Hepatocyte (in vitro differentiated cells): Measurements from ENCODE around the gene GNG7.

Source experiments
- EZH2 ChIP-seq: fragments of 200-600 bp; sonication (generic); IDR thresholded peaks from 2 replicates; pipeline ENCODE4 v1.6.1; 2016; ENCODE audit warnings: antibody characterized with exemption, mild to moderate bottlenecking, borderline replicate concordance
- EZH2phosphoT487 ChIP-seq: fragments of 200-600 bp; sonication (generic); IDR thresholded peaks from one replicate; pipeline ENCODE4 v1.6.1; 2018; ENCODE audit warnings: antibody characterized with exemption, mild to moderate bottlenecking, low read depth, moderate library complexity; ENCODE audit not compliant: unreplicated experiment, severe bottlenecking
- TF ChIP-seq, protein P1 (sequence below): fragments of 200-600 bp; sonication (generic); IDR thresholded peaks from 2 replicates; pipeline ENCODE4 v1.5.1; 2016; ENCODE audit warnings: antibody characterized with exemption, mild to moderate bottlenecking; ENCODE audit not compliant: poor library complexity

GRCh38 chr19:2628597-2628996, 73.9 kb downstream of the GNG7 start:
- TF ChIP-seq, protein P1, sequence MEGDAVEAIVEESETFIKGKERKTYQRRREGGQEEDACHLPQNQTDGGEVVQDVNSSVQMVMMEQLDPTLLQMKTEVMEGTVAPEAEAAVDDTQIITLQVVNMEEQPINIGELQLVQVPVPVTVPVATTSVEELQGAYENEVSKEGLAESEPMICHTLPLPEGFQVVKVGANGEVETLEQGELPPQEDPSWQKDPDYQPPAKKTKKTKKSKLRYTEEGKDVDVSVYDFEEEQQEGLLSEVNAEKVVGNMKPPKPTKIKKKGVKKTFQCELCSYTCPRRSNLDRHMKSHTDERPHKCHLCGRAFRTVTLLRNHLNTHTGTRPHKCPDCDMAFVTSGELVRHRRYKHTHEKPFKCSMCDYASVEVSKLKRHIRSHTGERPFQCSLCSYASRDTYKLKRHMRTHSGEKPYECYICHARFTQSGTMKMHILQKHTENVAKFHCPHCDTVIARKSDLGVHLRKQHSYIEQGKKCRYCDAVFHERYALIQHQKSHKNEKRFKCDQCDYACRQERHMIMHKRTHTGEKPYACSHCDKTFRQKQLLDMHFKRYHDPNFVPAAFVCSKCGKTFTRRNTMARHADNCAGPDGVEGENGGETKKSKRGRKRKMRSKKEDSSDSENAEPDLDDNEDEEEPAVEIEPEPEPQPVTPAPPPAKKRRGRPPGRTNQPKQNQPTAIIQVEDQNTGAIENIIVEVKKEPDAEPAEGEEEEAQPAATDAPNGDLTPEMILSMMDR: no peak
- TF ChIP-seq EZH2: no peak
- TF ChIP-seq EZH2phosphoT487: no peak
